GM23338 (cell line): ENCODE data around the gene TMPRSS6. TPM values are rescaled to one million over a fixed set of nuclear protein-coding genes. Genes with fewer than 3 reads are reported as not detected.

Experiments
- ATAC-seq: fragments of 200-7000 bp; cut with Tn5 transposase; 3 replicates; pipeline ENCODE4 v1.9.1; 2020
- DNase-seq: peaks from one replicate; pipeline ENCODE4 v3.0.0-alpha.2; 2015; ENCODE audit warnings: low spot score
- H2AFZ ChIP-seq: fragments of 200-600 bp; sonication (generic); 2 replicates; pipeline ENCODE4 v1.8.0; 2016; ENCODE audit warnings: antibody characterized with exemption, mild to moderate bottlenecking, moderate library complexity
- H3F3A ChIP-seq: fragments of 200-600 bp; sonication (generic); replicated peaks from 2 replicates; pipeline ENCODE4 v1.8.0; 2017; ENCODE audit warnings: antibody characterized with exemption, mixed run types, low read depth
- H3K27ac ChIP-seq: fragments of 200-600 bp; sonication (generic); 2 replicates; pipeline ENCODE4 v1.6.1; 2016; ENCODE audit warnings: low read depth
- H3K27me3 ChIP-seq: fragments of 200-600 bp; sonication (generic); 2 replicates; pipeline ENCODE4 v1.8.0; 2016; ENCODE audit warnings: mild to moderate bottlenecking, mixed run types, moderate library complexity; ENCODE audit not compliant: insufficient read depth
- H3K36me3 ChIP-seq: fragments of 200-600 bp; sonication (generic); 2 replicates; pipeline ENCODE4 v1.8.0; 2016; ENCODE audit warnings: mild to moderate bottlenecking; ENCODE audit not compliant: insufficient read depth
- H3K4me1 ChIP-seq: fragments of 200-600 bp; sonication (generic); 2 replicates; pipeline ENCODE4 v1.8.0; 2016; ENCODE audit warnings: mild to moderate bottlenecking, moderate library complexity; ENCODE audit not compliant: insufficient read depth
- H3K4me2 ChIP-seq: fragments of 200-600 bp; sonication (generic); 2 replicates; pipeline ENCODE4 v1.7.1; 2017; ENCODE audit warnings: mixed run types
- H3K4me3 ChIP-seq: fragments of 200-600 bp; sonication (generic); 2 replicates; pipeline ENCODE4 v1.6.1; 2016; ENCODE audit warnings: mixed run types
- H3K79me2 ChIP-seq: fragments of 200-600 bp; sonication (generic); replicated peaks from 2 replicates; pipeline ENCODE4 v1.8.0; 2017; ENCODE audit warnings: mild to moderate bottlenecking; ENCODE audit not compliant: insufficient read depth
- H3K9me2 ChIP-seq: fragments of 200-600 bp; sonication (generic); 2 replicates; pipeline ENCODE4 v1.8.0; 2017; ENCODE audit not compliant: insufficient read depth
- H4K20me1 ChIP-seq: fragments of 200-600 bp; sonication (generic); replicated peaks from 2 replicates; pipeline ENCODE4 v1.8.0; 2017; ENCODE audit warnings: mild to moderate bottlenecking; ENCODE audit not compliant: insufficient read depth
- H3K27ac Mint-ChIP-seq: 2 replicates; pipeline ENCODE4 v1.8.0; 2020; ENCODE audit warnings: inconsistent platforms, mild to moderate bottlenecking, moderate library complexity, mixed read lengths
- H3K27me3 Mint-ChIP-seq: 3 replicates; pipeline ENCODE4 v1.8.0; 2022; ENCODE audit warnings: low read depth, mild to moderate bottlenecking, moderate library complexity, mixed read lengths, inconsistent platforms; ENCODE audit not compliant: insufficient read depth, poor library complexity
- H3K36me3 Mint-ChIP-seq: 3 replicates; pipeline ENCODE4 v1.8.0; 2021; ENCODE audit warnings: low read depth, mild to moderate bottlenecking, inconsistent platforms, moderate library complexity, mixed read lengths
- H3K4me1 Mint-ChIP-seq: 3 replicates; pipeline ENCODE4 v1.8.0; 2020; ENCODE audit warnings: mild to moderate bottlenecking, inconsistent platforms, mixed read lengths
- H3K4me3 Mint-ChIP-seq: 3 replicates; pipeline ENCODE4 v1.8.0; 2021; ENCODE audit warnings: moderate library complexity, mild to moderate bottlenecking, inconsistent platforms, mixed read lengths
- H3K9me3 Mint-ChIP-seq: 3 replicates; pipeline ENCODE4 v1.8.0; 2020; ENCODE audit warnings: moderate library complexity, mild to moderate bottlenecking, inconsistent platforms, mixed read lengths
- CTCF ChIP-seq, 2 experiments: fragments of 200-600 bp in 1 of 2; sonication (generic) in 1 of 2; conservative IDR thresholded peaks; 2 replicates each; pipeline versions ENCODE4 v1.5.1 to v1.6.1; 2016 to 2017; ENCODE audit warnings: antibody characterized with exemption in 2 of 2, low read depth in 2 of 2, mild to moderate bottlenecking in 2 of 2, moderate library complexity in 1 of 2
- ETS1 ChIP-seq: IDR thresholded peaks from 2 replicates; pipeline ENCODE4 v1.6.1; 2016; ENCODE audit warnings: antibody characterized with exemption
- EZH2 ChIP-seq: fragments of 200-600 bp; sonication (generic); IDR thresholded peaks from one replicate; pipeline ENCODE4 v1.8.0; 2017; ENCODE audit warnings: antibody characterized with exemption, mild to moderate bottlenecking, low read depth; ENCODE audit not compliant: unreplicated experiment
- EZH2phosphoT487 ChIP-seq: fragments of 200-600 bp; sonication (generic); IDR thresholded peaks from one replicate; pipeline ENCODE4 v1.8.1; 2018; ENCODE audit warnings: antibody characterized with exemption; ENCODE audit not compliant: unreplicated experiment
- JUNB ChIP-seq: IDR thresholded peaks from one replicate; pipeline ENCODE4 v1.6.1; 2016; ENCODE audit warnings: antibody characterized with exemption; ENCODE audit not compliant: unreplicated experiment
- NANOG ChIP-seq: IDR thresholded peaks from 2 replicates; pipeline ENCODE4 v1.6.1; 2016; ENCODE audit warnings: antibody characterized with exemption, borderline replicate concordance
- POLR2AphosphoS5 ChIP-seq: IDR thresholded peaks from 2 replicates; pipeline ENCODE4 v1.6.1; 2016; ENCODE audit warnings: antibody characterized with exemption, low read depth
- REST ChIP-seq: IDR thresholded peaks from one replicate; pipeline ENCODE4 v1.6.1; 2018; ENCODE audit warnings: antibody characterized with exemption; ENCODE audit not compliant: unreplicated experiment
- STAT1 ChIP-seq: IDR thresholded peaks from one replicate; pipeline ENCODE4 v1.6.1; 2016; ENCODE audit warnings: antibody characterized with exemption; ENCODE audit not compliant: unreplicated experiment
- ZNF114 ChIP-seq: fragments of 250-450 bp; sonication (Bioruptor Pico); IDR thresholded peaks from 2 replicates; pipeline ENCODE4 v1.5.0; 2020; ENCODE audit warnings: mild to moderate bottlenecking, moderate library complexity
- ZNF331 ChIP-seq: fragments of 250-450 bp; sonication (Bioruptor Pico); IDR thresholded peaks from 2 replicates; pipeline ENCODE4 v1.5.0; 2020; ENCODE audit warnings: low read depth, mild to moderate bottlenecking, moderate library complexity
- polyA plus RNA-seq: library from polyadenylated mRNA; unstranded; fragments of >200 nt; fragmentation: Nextera tagmentation; extraction: Ambion mirVana; gene quantifications from 2 replicates; pipeline ENCODE4 v1.2.1, GENCODE V29; 2016
- total RNA-seq: library from RNA; depleted of rRNA; stranded (reverse); fragments of >200 nt; shearing (Covaris generic); gene quantifications from 2 replicates; pipeline ENCODE4 v1.2.3, GENCODE V29; 2014

The TMPRSS6 gene
- total and polyA plus RNA-seq, 2 experiments from 2014 or later, result 0.13 TPM; not detected in 1

- Histone ChIP-seq H3K4me2 (no peak overlapping the region), H3K4me3 (no peak overlapping the region), H3K27ac (no peak overlapping the region), H2AFZ (no peak overlapping the region), H3K79me2 (no peaks in the 10 kb centered on the region), H3K4me1 (no peaks in the 10 kb centered on the region), H3F3A (no peaks in the 10 kb centered on the region), H3K27me3 (no peaks in the 10 kb centered on the region), H4K20me1 (no peaks in the 10 kb centered on the region), H3K9me2 (no peaks in the 10 kb centered on the region), H3K36me3 (no peaks in the 10 kb centered on the region)
- Mint-ChIP-seq H3K27ac (no peak overlapping the region), H3K4me1 (peaks cover 2% of the 10 kb centered on the region; the same call in 2 of the 3 replicates), H3K36me3 (no peaks in the 10 kb centered on the region; the same call in 2 of the 3 replicates), H3K27me3 (peaks cover 17% of the 10 kb centered on the region), H3K9me3 (no peaks in the 10 kb centered on the region), H3K4me3 (no peak overlapping the region)
- DNase-seq (no peak), ATAC-seq (no peak)
- TF ChIP-seq REST (no peak), ZNF114 (no peak), NANOG (no peak), EZH2phosphoT487 (no peak), EZH2 (no peak)
These were observed 23.9 kb upstream of the TMPRSS6 start for GRCh38 chr22:37133304-37134018.

- Histone ChIP-seq H3K4me1 (no peaks in the 10 kb centered on the region), H3K9me2 (no peaks in the 10 kb centered on the region), H4K20me1 (no peaks in the 10 kb centered on the region), H2AFZ (no peak overlapping the region), H3K79me2 (no peaks in the 10 kb centered on the region), H3K27me3 (no peaks in the 10 kb centered on the region), H3K4me3 (no peak overlapping the region), H3F3A (no peaks in the 10 kb centered on the region), H3K27ac (no peak overlapping the region), H3K36me3 (no peaks in the 10 kb centered on the region), H3K4me2 (no peak overlapping the region)
- no peak overlapping the region for H3K4me3 Mint-ChIP-seq
- H3K4me1 Mint-ChIP-seq, result peaks cover 2% of the 10 kb centered on the region; the same call in 2 of the 3 replicates
- DNase-seq (no peak), ATAC-seq (no peak)
- H3K9me3 Mint-ChIP-seq, result no peaks in the 10 kb centered on the region
- peaks cover 16% of the 10 kb centered on the region for H3K27me3 Mint-ChIP-seq
- no peaks in the 10 kb centered on the region; the same call in 2 of the 3 replicates for H3K36me3 Mint-ChIP-seq
- no peak overlapping the region for H3K27ac Mint-ChIP-seq
- no peak for TF ChIP-seq ZNF331 (CRISPR knock-in tag)
- no peak for TF ChIP-seq ETS1
- TF ChIP-seq NANOG, result no peak
- no peak for TF ChIP-seq STAT1
- TF ChIP-seq CTCF (conservative IDR thresholded peaks at IDR 0.05; ENCODE audit: low read depth in 2 of 2), result no peak
- TF ChIP-seq JUNB, result no peak
- no peak for TF ChIP-seq EZH2
- TF ChIP-seq REST, result no peak
- no peak for TF ChIP-seq POLR2AphosphoS5
These were observed 23.3 kb upstream of the TMPRSS6 start for GRCh38 chr22:37132773-37133172.
